CMK (cell line): ENCODE results near the gene PNLIPRP3.

Source experiments
- DNase-seq: peaks from one replicate; pipeline ENCODE4 v3.0.0-alpha.2; 2010; ENCODE audit warnings: low read depth

The PNLIPRP3 gene

GRCh38 chr10:116450861-116451260, 23.2 kb downstream of the PNLIPRP3 start:
- no peak for DNase-seq

GRCh38 chr10:116451711-116452337, 24.2 kb downstream of the PNLIPRP3 start:
- no peak for DNase-seq

- DNase-seq: no peak
Observed at GRCh38 chr10:116452338-116452720, 24.7 kb downstream of the PNLIPRP3 start.

- no peak for DNase-seq
Observed at GRCh38 chr10:116457488-116457887, 29.8 kb downstream of the PNLIPRP3 start.

- DNase-seq: no peak
Observed at GRCh38 chr10:116460219-116460618, 32.6 kb downstream of the PNLIPRP3 start.

- no peak for DNase-seq
Observed at GRCh38 chr10:116461680-116462079, 34.0 kb downstream of the PNLIPRP3 start.

DNA sequence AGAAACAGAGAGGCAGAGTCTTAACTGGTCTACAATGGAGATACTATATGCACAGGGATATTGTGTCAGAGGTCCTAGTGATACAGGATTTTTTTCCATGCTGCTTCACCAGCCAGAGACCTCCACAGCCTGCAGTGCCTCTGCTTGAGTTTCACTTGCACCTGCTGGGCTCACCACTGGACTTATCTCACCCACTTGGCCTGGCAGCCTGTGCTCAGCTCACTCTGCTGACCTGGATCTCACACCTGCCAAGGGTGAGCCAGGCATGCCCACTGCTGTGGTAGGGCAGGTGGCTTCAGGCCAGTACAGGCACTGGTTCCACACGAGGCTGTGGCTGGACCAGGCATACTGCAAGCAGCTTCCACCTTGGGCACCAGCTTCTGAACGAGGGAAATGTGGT, 36.6 kb downstream of the PNLIPRP3 start:
- DNase-seq: no peak

- DNase-seq: no peak
Observed at GRCh38 chr10:116465546-116465945, 37.9 kb downstream of the PNLIPRP3 start.

DNA sequence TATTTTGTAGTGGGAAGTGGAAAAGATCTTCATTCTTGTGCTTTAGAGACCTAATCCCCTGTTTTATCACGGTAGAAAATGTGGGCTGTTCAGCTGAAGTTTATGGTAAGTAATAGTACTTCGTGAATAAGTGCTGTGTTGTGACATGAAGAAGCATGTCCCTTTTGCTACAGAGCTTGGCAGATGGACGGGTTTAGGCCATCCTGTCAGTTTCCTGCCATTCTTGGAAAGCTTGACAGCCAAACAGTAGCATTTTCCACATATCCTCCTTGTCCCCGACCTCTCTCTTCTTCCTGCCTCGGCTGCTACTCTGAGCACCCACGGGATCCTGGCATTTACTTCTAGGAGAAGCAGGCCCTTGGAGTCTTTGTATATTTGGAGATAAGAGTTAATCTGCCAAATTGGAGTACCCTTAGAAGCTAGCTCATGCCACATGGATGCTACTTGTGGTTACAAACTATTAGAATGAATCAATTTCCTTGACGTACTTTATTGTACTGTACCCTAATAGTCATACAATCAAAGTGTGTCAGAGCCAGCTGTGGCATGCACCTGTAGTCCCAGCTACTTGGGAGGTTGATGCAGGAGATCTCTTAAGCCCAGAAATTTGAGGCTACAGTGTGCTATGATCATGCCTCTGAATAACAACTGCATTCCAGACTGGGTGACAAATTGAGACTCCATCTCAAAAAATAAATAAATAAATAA, 39.2 kb downstream of the PNLIPRP3 start:
- DNase-seq: no peak

DNA sequence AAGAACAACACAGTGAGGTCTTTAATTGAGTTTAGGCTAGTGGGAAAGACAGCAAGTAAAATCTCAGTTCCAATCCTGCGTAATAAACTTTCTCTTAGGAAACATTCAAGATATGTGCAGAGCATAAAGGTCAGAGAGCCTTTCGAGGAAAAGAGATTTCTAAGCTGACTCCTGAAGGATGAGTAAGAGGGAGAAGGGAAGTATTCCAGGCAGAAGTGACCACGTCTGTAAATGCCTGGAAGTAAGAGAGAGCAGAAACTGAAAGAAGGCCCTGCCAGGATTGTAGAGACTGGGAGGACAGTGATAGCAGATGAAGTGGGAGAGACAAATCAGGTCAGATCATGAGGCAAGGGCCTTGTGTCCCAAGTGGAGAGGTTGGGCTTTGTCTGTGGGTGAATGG, 41.8 kb downstream of the PNLIPRP3 start:
- DNase-seq: no peak

DNA sequence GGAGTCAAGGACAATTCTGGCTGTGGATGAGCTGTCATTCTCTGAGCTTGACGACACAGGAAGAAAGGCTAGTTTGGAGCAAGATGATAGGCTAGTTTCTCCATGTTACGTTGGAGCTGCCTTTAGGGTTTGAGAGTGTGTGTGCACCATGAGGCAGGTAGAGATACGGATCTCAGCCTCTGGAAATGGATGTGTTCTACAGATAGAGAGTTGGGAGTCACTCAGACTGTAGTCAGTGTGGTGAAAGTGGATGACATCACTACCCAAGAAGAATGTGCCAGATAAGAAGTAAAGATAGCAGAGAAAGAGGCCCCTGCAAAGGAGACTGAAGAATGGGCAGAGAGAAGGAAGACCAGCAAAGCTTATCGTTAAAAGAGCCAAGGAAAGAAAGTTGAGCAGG, 42.4 kb downstream of the PNLIPRP3 start:
- peak; percentile 21 for DNase-seq

DNA sequence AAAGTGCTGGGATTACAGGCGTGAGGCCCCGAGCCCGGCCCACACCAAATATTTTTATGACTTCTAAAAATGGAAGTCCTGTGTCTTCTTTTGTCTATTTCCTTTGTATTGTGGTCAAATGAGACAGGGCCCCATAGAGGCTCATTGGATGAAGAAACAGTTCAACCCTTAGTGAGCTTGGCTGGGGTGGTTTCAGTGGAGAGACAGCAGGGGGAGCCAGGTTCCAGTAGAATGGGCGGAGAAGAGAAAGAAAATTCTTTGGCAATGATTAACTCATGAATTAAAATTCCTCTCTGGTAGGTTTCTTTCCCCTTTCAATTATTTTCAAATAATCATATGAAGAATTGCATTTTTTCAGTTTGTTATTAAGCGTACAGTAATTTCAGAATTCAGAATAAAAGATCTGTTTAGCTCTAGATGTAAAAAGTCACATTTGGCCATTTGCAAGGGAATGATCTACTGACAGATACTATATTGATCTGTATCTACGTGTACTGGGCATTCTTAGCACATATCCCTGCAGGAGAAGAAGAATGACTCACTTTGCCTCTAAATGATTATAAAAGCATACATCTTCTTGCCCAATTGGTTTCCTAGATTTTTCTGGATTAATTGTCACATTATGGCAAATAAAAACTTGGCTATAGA, 43.2 kb downstream of the PNLIPRP3 start:
- DNase-seq: no peak

DNA sequence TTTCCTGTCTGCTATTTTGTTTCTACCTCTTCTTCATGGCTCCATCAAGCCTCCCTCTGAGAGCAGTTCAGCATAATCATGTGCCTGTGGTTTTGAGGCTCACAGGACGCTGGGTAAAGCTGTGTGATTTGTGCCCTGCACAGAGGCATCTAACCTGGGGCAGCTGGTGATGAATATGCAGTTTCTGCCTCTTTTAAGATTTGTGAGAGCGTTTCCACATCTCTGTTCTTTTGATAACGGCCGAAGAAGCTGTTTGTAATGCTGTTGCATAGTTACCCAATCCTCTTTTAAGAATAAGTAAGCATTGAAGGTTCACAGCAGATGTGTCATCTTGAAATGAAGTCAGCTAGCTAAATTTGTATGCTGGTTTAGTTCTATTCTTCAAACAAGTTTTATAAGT, 45.2 kb downstream of the PNLIPRP3 start:
- no peak for DNase-seq

- DNase-seq: no peak
Observed at GRCh38 chr10:116475866-116476265, 48.2 kb downstream of the PNLIPRP3 start.

GRCh38 chr10:116476461-116476860, 48.8 kb downstream of the PNLIPRP3 start:
- no peak for DNase-seq

DNA sequence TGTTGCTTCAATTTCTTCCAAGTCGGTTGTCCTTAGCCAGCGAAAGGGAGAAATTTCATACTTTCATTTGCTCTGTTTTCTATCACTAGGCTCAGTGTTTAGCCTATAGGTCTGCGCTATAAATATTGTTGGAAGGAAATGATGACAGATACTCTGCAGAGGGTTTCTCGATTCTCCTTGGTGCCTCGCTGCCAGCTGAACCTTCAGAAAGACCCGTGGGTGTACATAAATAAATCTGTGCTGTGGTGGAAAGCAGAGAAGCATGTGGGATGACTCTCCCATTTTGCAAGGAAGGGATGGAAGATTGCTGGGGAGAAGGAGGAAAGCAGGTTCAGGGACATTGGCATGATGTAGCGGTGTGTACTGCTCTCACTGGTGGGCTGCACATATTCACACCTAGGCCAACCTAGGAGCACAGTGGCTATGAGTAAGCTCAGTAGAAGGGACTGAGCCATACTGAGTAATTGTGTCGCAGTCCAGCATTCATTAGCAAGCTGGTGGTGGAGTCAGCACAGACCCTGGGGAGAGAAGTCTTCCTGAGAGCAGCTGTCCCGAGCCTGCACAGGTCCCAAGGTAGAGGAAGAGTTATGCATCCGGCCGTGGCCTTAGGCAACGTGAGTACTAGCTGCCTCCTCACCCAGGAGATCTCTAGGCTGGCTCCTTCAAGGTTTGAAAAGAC, 50.5 kb downstream of the PNLIPRP3 start:
- no peak for DNase-seq

DNA sequence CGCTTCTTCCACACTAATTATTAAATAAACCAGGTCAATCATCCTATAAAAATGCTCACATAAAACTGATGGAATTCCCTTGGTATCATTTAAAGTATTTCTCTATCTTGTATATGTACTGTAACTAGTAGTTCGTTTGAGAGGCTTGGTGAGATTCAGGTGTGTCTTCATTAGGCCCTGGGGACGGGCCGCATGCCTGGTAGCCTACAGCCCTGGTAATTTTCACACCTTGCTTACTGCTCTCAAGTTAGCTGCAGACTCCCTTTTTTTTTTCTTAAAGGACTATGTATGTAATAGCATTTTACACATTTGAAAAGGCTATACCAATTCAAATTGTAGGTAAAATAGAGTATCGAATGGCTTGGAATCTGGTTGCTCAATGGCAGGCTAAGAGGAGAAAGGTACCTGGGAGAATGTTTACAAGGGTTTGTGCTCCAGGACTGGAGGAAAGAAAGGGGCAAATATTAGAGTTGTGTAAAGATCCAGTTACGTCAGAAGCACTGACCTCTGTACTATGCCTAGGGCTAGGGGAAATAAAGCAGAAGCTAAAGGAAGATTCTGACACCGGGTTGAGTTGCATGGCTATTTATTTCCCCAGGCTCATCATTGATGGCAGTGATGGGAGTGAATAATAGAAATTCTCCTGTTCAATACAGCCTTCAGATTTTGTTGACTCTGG, 59.3 kb downstream of the PNLIPRP3 start:
- DNase-seq: no peak

DNA sequence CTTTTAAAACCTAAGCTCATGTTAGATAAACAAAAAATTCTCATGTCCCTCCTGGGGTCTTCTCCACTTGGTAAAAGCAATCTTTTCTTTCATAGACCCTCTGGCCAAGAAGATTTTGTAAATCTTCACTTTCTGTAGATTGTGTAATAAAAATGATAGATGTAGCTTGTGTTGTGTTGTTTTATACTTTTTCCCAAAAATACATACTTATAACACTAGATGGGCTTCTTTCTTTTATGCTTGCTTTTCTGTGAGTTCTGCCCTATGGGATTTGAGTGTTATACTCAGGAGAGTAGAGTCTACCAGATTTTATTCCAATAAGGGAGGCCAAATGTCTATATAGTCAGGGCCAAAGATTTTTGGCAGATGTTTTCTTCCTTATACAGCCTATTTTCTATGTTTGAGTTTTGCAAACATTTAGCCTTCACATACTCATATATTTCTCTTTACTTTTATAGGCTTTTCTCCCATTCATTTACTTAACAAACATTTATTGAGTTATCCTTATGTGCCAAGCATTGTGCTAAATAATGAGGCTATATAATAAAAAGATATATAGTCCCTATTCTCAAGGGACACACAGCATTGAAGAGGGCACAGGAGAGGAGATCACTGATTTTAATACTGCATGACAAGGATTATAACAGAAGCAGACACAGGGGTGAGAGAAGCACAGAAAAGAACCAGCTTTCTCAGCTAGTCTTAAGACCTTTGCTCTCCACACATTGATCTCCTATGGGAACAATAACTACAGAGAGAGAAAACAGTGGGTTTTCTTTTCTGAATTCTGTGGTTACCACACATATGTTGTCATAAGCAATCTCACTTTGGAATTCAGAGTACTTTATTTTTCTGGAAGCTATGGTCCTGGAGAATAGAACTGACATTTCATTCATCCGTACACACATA, 60.1 kb downstream of the PNLIPRP3 start:
- no peak for DNase-seq

- DNase-seq: no peak
Observed at GRCh38 chr10:116489460-116489859, 61.8 kb downstream of the PNLIPRP3 start.

DNA sequence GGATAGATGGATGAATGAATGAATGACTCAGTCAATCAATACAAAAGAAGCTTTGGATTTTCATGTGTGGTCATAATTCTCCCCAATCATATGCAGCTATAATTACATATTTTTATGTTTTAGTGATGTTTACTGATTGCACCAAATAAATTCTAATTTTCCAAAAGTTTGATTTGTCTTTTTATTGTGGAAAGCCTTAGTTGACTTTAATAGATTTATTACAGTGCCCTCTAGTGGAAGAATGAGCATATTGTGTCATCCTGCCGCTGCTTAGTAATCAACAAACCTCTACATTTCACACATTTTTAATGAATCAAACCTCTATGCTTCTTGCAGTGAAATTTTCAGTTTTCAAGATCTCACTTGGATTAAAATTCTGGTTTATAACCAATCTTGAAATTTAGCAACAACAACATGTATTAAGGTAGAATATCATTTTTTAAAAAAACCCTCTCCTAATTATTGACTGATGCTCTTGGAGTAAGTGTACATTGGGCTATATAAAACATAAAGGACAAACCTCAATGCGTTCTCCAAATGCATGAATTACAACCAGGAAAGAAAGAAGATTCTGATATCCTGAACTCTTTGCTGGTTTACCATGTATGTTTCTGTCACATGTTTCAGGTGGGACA, 62.5 kb downstream of the PNLIPRP3 start:
- DNase-seq: no peak

DNA sequence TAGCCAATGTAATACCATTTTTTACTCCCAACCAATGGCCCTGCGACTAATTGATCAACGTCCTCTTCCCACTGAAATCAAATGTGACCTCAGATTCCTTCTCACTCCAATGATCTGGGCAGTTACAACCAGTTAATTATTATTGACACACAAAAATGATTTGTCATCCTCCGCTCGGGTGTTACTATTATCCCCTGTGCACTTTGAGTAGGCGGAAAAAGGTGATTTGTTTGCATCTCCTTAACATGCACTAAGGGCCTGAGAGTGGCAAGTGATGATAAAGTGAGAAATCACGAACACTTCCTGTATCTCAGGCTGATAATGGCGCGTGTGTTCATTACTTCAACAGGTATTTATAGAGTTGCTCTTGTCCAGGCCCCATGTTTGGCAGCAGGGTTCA, 77.1 kb downstream of the PNLIPRP3 start:
- DNase-seq: no peak
